Transverse colon (tissue), 4 donors: ENCODE results near the gene ZNF778. TPM values are rescaled to one million over a fixed set of nuclear protein-coding genes. Genes with fewer than 3 reads are reported as not detected.

Experiments
- DNase-seq: peaks from one replicate; pipeline ENCODE4 v3.0.0-alpha.2; 2019
- H3K27ac ChIP-seq, 4 donors: fragments of 200-600 bp; sonication (generic); 2 replicates each; pipeline ENCODE4 v1.5.1; 2016 to 2018; ENCODE audit warnings: inconsistent platforms in 4 of 4
- H3K27me3 ChIP-seq: fragments of 200-600 bp; sonication (generic); 2 replicates; pipeline ENCODE4 v1.5.1; 2017; ENCODE audit warnings: inconsistent platforms
- H3K36me3 ChIP-seq, 4 donors: fragments of 200-600 bp; sonication (generic); 2 replicates each; pipeline ENCODE4 v1.5.1; 2017 to 2019; ENCODE audit warnings: inconsistent platforms in 4 of 4
- H3K4me1 ChIP-seq, 4 donors: fragments of 200-600 bp; sonication (generic); 2 replicates each; pipeline ENCODE4 v1.5.1; 2017 to 2020; ENCODE audit warnings: inconsistent platforms in 4 of 4
- H3K4me3 ChIP-seq, 4 donors: fragments of 200-600 bp; sonication (generic); 1 replicate in 1 of 4; 2 replicates in 3 of 4; pipeline versions ENCODE4 v1.5.1 to v1.6.1; 2017 to 2019; ENCODE audit warnings: inconsistent platforms in 4 of 4
- H3K9me3 ChIP-seq, 2 donors: fragments of 200-600 bp; sonication (generic); 2 replicates each; pipeline ENCODE4 v1.5.1; 2017 to 2019; ENCODE audit warnings: inconsistent platforms in 2 of 2
- EP300 ChIP-seq: sonication (generic); formaldehyde crosslinking; IDR thresholded peaks from one replicate; pipeline ENCODE4 v1.6.1; 2017; ENCODE audit warnings: antibody characterized with exemption, low read depth
- POLR2A ChIP-seq: fragments of 450-650 bp; IDR thresholded peaks from one replicate; pipeline ENCODE4 v1.6.1; 2016; ENCODE audit warnings: antibody characterized with exemption, mild to moderate bottlenecking, moderate library complexity
- POLR2AphosphoS5 ChIP-seq, 3 donors: sonication (generic); formaldehyde crosslinking; IDR thresholded peaks; one replicate each; pipeline ENCODE4 v1.6.1; 2016; ENCODE audit warnings: antibody characterized with exemption in 3 of 3
- WGBS, 2 donors: methylation state at CpG; one replicate each; pipeline ENCODE4 v1.1.5; 2018; ENCODE audit warnings: low coverage in 1 of 2; 5-methylcytosine and 5-hydroxymethylcytosine counted together
- in situ Hi-C, 4 donors: fragments of 200-750 bp; cut with MboI; loops; one replicate each; pipeline versions ENCODE4 v1.15.0 to v1.15.1; 2017; ENCODE audit warnings: low sequenced_read_pairs in 3 of 4, low pct_ligation_motif_present in 1 of 4, low pct_unique_long_range_greater_than_20kb in 1 of 4
- intact Hi-C: fragments of 100-400 bp; cut with DNase I; formaldehyde crosslinking; loops from one replicate; pipeline ENCODE4 v1.15.1; 2023; ENCODE audit warnings: low total_unique reads
- total RNA-seq, 4 donors: library from RNA; depleted of rRNA; stranded (reverse); fragments of >200 nt; gene quantifications; one replicate each; pipeline ENCODE4 v1.1.0, GENCODE V29; 2016
- TF ChIP-seq, protein P1 (sequence below), 5 experiments: fragments of 200-600 bp in 3 of 5; fragments of 450-650 bp in 2 of 5; sonication (generic) in 3 of 5; IDR thresholded peaks; 1 replicate in 2 of 5; 2 replicates in 3 of 5; pipeline ENCODE4 v1.5.1; 2016 to 2017; ENCODE audit warnings: antibody characterized with exemption in 5 of 5, inconsistent platforms in 3 of 5, mild to moderate bottlenecking in 2 of 5, moderate library complexity in 1 of 5

The ZNF778 gene
- total RNA-seq, 4 donors from 2014 or later, result 9.3 to 89.0 (median 13.4) TPM

- H3K27me3 ChIP-seq, result peaks cover 88% of the 10 kb centered on the region
- intact Hi-C loops, result no loop called here
These were observed 44.9 kb upstream of the ZNF778 start for GRCh38 chr16:89172528-89173173.

DNA sequence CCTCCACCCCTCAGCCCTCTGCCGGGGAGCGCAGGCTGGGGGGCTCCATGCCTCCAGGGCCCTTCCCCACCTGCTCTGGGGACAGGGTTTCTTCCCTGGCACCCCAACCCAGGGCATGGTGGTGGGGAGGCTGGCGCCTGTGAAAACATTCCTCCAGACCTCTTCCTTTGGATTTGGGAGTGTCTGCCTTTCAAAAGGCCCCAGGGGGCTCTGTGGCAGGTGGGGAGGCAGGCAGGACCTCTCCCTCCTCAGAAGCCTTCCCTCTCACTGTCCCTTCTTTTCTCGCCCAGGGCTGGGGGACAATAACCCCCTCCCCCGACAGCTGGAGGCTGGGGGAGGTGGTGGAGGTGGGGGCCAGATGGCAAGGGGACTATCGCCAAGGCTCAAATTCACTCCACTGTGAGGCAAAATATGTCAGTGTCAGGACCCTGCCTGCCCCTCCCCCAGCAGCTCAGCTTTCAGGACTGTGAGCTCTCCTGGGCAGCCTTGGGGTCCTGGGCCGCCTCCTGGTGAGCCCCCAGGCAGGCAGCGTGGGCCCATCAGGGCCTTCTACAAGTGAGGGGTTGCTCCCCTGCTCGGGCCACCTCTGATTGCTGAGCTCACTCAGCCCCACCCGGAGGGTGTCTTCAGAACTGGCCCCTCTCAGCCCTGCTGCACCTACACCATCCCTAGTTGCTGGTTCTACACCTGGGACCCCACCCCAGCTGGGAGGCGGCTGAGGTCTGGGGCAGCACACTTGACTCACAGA is 44.2 kb upstream of the ZNF778 start:
- intact Hi-C loops (no loop called here), in situ Hi-C loops (loop anchor here in 2 of 4 donors (25.0 kb wide), 1 partner anchor 236 kb away; no protein-coding TSS in a partner anchor)
- TF ChIP-seq, protein P1, sequence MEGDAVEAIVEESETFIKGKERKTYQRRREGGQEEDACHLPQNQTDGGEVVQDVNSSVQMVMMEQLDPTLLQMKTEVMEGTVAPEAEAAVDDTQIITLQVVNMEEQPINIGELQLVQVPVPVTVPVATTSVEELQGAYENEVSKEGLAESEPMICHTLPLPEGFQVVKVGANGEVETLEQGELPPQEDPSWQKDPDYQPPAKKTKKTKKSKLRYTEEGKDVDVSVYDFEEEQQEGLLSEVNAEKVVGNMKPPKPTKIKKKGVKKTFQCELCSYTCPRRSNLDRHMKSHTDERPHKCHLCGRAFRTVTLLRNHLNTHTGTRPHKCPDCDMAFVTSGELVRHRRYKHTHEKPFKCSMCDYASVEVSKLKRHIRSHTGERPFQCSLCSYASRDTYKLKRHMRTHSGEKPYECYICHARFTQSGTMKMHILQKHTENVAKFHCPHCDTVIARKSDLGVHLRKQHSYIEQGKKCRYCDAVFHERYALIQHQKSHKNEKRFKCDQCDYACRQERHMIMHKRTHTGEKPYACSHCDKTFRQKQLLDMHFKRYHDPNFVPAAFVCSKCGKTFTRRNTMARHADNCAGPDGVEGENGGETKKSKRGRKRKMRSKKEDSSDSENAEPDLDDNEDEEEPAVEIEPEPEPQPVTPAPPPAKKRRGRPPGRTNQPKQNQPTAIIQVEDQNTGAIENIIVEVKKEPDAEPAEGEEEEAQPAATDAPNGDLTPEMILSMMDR (IDR thresholded peaks at IDR 0.05), result no peak
- TF ChIP-seq POLR2A, result no peak
- no peak for TF ChIP-seq EP300
- TF ChIP-seq POLR2AphosphoS5 (IDR thresholded peaks at IDR 0.05), result no peak
- Histone ChIP-seq H3K4me1 (peaks cover 10 to 17% (median 13%) of the 10 kb centered on the region in 4 donors), H3K27ac (no peak overlapping the region), H3K9me3 (no peaks in the 10 kb centered on the region), H3K36me3 (no peaks in the 10 kb centered on the region), H3K27me3 (peaks cover 81% of the 10 kb centered on the region), H3K4me3 (no peak overlapping the region)
- 59% methylated on average over 10 of the region's 11 CpGs; no CpG with 5 or more reads in 1 of the 2 donors for WGBS, 2 donors
- no peak for DNase-seq

More at GRCh38 chr16:89172528-89173173, 44.9 kb upstream of the ZNF778 start:
- TF ChIP-seq POLR2AphosphoS5 (IDR thresholded peaks at IDR 0.05) (no peak), EP300 (no peak), POLR2A (no peak)
- TF ChIP-seq, protein P1 (IDR thresholded peaks at IDR 0.05), result no peak
- Histone ChIP-seq H3K36me3 (no peaks in the 10 kb centered on the region), H3K27ac (no peak overlapping the region), H3K4me1 (peaks cover 10 to 17% (median 13%) of the 10 kb centered on the region in 4 donors), H3K9me3 (no peaks in the 10 kb centered on the region), H3K4me3 (no peak overlapping the region)
- 26% methylated on average over 8 of the region's 13 CpGs; no CpG with 5 or more reads in 1 of the 2 donors for WGBS, 2 donors
- DNase-seq, result no peak
- in situ Hi-C loops, result loop anchor here in 2 of 4 donors (25.0 kb wide), 1 partner anchor 235 kb away; no protein-coding TSS in a partner anchor

- DNase-seq, result no peak
- TF ChIP-seq, protein P1 (IDR thresholded peaks at IDR 0.05), result no peak
- TF ChIP-seq EP300 (no peak), POLR2AphosphoS5 (IDR thresholded peaks at IDR 0.05) (no peak), POLR2A (no peak)
- H3K9me3 ChIP-seq, result no peaks in the 10 kb centered on the region
- H3K36me3 ChIP-seq, result no peaks in the 10 kb centered on the region
- 62% methylated on average over 22 of the region's 23 CpGs; no CpG with 5 or more reads in 1 of the 2 donors for WGBS, 2 donors
- in situ Hi-C loops, result loop anchor here in 2 of 4 donors (25.0 kb wide), 1 partner anchor 237 kb away; no protein-coding TSS in a partner anchor
- intact Hi-C loops, result no loop called here
- no peak overlapping the region for H3K27ac ChIP-seq
- H3K4me3 ChIP-seq, result no peak overlapping the region
- peaks cover 79% of the 10 kb centered on the region for H3K27me3 ChIP-seq
- peaks cover 10 to 17% (median 13%) of the 10 kb centered on the region in 4 donors for H3K4me1 ChIP-seq
These were observed 43.3 kb upstream of the ZNF778 start for GRCh38 chr16:89174055-89174827.
